T-helper 17 cell (primary cell): Measurements from ENCODE around the gene METRNL. TPM values are rescaled to one million over a fixed set of nuclear protein-coding genes. Genes with fewer than 3 reads are reported as not detected.

Experiments used
- ATAC-seq: fragments of 150-1000 bp; cut with Tn5 transposase; 2 replicates; pipeline ENCODE4 v1.10.0; 2021; ENCODE audit warnings: mild to moderate bottlenecking, moderate library complexity
- DNase-seq, 3 donors: peaks; one replicate each; pipeline versions ENCODE4 v3.0.0 to v3.0.0-alpha.2; 2020 to 2021
- H3K9me3 ChIP-seq: one replicate; pipeline ENCODE4 v1.7.0; 2013; ENCODE audit warnings: low read length, mild to moderate bottlenecking; ENCODE audit not compliant: control insufficient read depth, poor library complexity, severe bottlenecking
- H3K27ac Mint-ChIP-seq: one replicate; pipeline ENCODE4 v1.8.0; 2022; ENCODE audit warnings: mild to moderate bottlenecking, moderate library complexity, mixed read lengths
- H3K27me3 Mint-ChIP-seq: one replicate; pipeline ENCODE4 v1.8.0; 2022; ENCODE audit warnings: mixed read lengths
- H3K36me3 Mint-ChIP-seq: one replicate; pipeline ENCODE4 v1.8.0; 2022; ENCODE audit warnings: low read depth, mixed read lengths
- H3K4me1 Mint-ChIP-seq: one replicate; pipeline ENCODE4 v1.8.0; 2022; ENCODE audit warnings: mild to moderate bottlenecking, mixed read lengths
- H3K4me3 Mint-ChIP-seq: one replicate; pipeline ENCODE4 v1.8.0; 2022; ENCODE audit warnings: mild to moderate bottlenecking, moderate library complexity, mixed read lengths
- total RNA-seq, 4 donors: library from RNA in 2 of 4; stranded (reverse) in 2 of 4; gene quantifications; one replicate each; pipeline ENCODE4 v1.2.3 and lab custom pipeline; 2022 to 2026

METRNL gene
- total RNA-seq, 2 donors from 2014 or later, result 24.0 to 26.2 TPM

- Mint-ChIP-seq H3K27ac (no peak overlapping the region), H3K27me3 (no peaks in the 10 kb centered on the region), H3K36me3 (no peaks in the 10 kb centered on the region), H3K4me3 (no peak overlapping the region), H3K4me1 (peaks cover 28% of the 10 kb centered on the region)
- ATAC-seq, result no peak
- DNase-seq, result no peak
- no peaks in the 10 kb centered on the region for H3K9me3 ChIP-seq
Measured at GRCh38 chr17:83073389-83074063, 5.9 kb upstream of the METRNL start.

GRCh38 chr17:83074486-83075223, 4.8 kb upstream of the METRNL start:
- no peaks in the 10 kb centered on the region for H3K9me3 ChIP-seq
- H3K4me1 Mint-ChIP-seq, result peaks cover 22% of the 10 kb centered on the region
- ATAC-seq (no peak), DNase-seq (no peak)
- H3K4me3 Mint-ChIP-seq, result no peak overlapping the region
- no peak overlapping the region for H3K27ac Mint-ChIP-seq
- H3K36me3 Mint-ChIP-seq, result no peaks in the 10 kb centered on the region
- no peaks in the 10 kb centered on the region for H3K27me3 Mint-ChIP-seq

- H3K27me3 Mint-ChIP-seq, result no peaks in the 10 kb centered on the region
- H3K27ac Mint-ChIP-seq, result no peak overlapping the region
- no peak for DNase-seq
- H3K4me1 Mint-ChIP-seq, result peaks cover 21% of the 10 kb centered on the region
- H3K9me3 ChIP-seq, result no peaks in the 10 kb centered on the region
- no peak overlapping the region for H3K4me3 Mint-ChIP-seq
- H3K36me3 Mint-ChIP-seq, result no peaks in the 10 kb centered on the region
- no peak for ATAC-seq
Measured at GRCh38 chr17:83075270-83075880, 4.0 kb upstream of the METRNL start.

GRCh38 chr17:83076938-83077337, 2.5 kb upstream of the METRNL start:
- ATAC-seq (no peak), DNase-seq (no peak)
- Mint-ChIP-seq H3K36me3 (no peaks in the 10 kb centered on the region), H3K4me3 (peak overlapping the region; percentile 25), H3K27me3 (no peaks in the 10 kb centered on the region), H3K27ac (peak overlapping the region; percentile 16), H3K4me1 (peaks cover 7% of the 10 kb centered on the region)
- H3K9me3 ChIP-seq, result no peaks in the 10 kb centered on the region

- Mint-ChIP-seq H3K4me1 (peaks cover 4% of the 10 kb centered on the region), H3K4me3 (peak overlapping the region; percentile 25), H3K36me3 (no peaks in the 10 kb centered on the region), H3K27me3 (no peaks in the 10 kb centered on the region), H3K27ac (peak overlapping the region; percentile 16)
- DNase-seq (no peak), ATAC-seq (no peak)
- H3K9me3 ChIP-seq, result no peaks in the 10 kb centered on the region
Measured at GRCh38 chr17:83077411-83077810, 2.0 kb upstream of the METRNL start.

GRCh38 chr17:83077939-83078338, 1.5 kb upstream of the METRNL start:
- no peak overlapping the region for H3K27ac Mint-ChIP-seq

GRCh38 chr17:83078378-83079351, 744 bp upstream of the METRNL start:
- no peaks in the 10 kb centered on the region for H3K9me3 ChIP-seq
- peaks cover 14% of the 10 kb centered on the region for H3K4me1 Mint-ChIP-seq
- H3K27ac Mint-ChIP-seq, result no peak overlapping the region
- ATAC-seq (peak; percentile 13), DNase-seq (peak in 2 of 3 donors; percentile 25 to 27)
- no peaks in the 10 kb centered on the region for H3K27me3 Mint-ChIP-seq
- no peaks in the 10 kb centered on the region for H3K36me3 Mint-ChIP-seq
- peak overlapping the region; percentile 77 for H3K4me3 Mint-ChIP-seq

More at GRCh38 chr17:83077939-83078338, 1.5 kb upstream of the METRNL start:
- Mint-ChIP-seq H3K4me1 (peaks cover 8% of the 10 kb centered on the region), H3K4me3 (peak overlapping the region; percentile 12), H3K27me3 (no peaks in the 10 kb centered on the region), H3K36me3 (no peaks in the 10 kb centered on the region)
- H3K9me3 ChIP-seq, result no peaks in the 10 kb centered on the region
- DNase-seq, result no peak
- ATAC-seq, result no peak

GRCh38 chr17:83079766-83080578, 563 bp downstream of the METRNL start:
- Mint-ChIP-seq H3K36me3 (no peaks in the 10 kb centered on the region), H3K27me3 (no peaks in the 10 kb centered on the region)

GRCh38 chr17:83080579-83080857, 1.1 kb downstream of the METRNL start:
- H3K9me3 ChIP-seq, result no peaks in the 10 kb centered on the region
- Mint-ChIP-seq H3K4me3 (no peak overlapping the region), H3K27ac (no peak overlapping the region), H3K4me1 (peaks cover 21% of the 10 kb centered on the region), H3K36me3 (no peaks in the 10 kb centered on the region), H3K27me3 (no peaks in the 10 kb centered on the region)
- DNase-seq (peak in 1 of 3 donors; percentile 27), ATAC-seq (peak; percentile 8)

More at GRCh38 chr17:83079766-83080578, 563 bp downstream of the METRNL start:
- peak; percentile 11 for ATAC-seq
- Mint-ChIP-seq H3K4me1 (peaks cover 21% of the 10 kb centered on the region), H3K27ac (no peak overlapping the region), H3K4me3 (no peak overlapping the region)
- no peaks in the 10 kb centered on the region for H3K9me3 ChIP-seq
- DNase-seq, result no peak

- no peaks in the 10 kb centered on the region for H3K9me3 ChIP-seq
- Mint-ChIP-seq H3K36me3 (no peaks in the 10 kb centered on the region), H3K27me3 (no peaks in the 10 kb centered on the region), H3K4me3 (peak overlapping the region; percentile 79), H3K27ac (peak overlapping the region; percentile 72), H3K4me1 (peaks cover 21% of the 10 kb centered on the region)
- DNase-seq (peak in 2 of 3 donors; percentile 35), ATAC-seq (peak; percentile 14)
Measured at GRCh38 chr17:83080858-83081683, 1.7 kb downstream of the METRNL start.

- no peaks in the 10 kb centered on the region for H3K9me3 ChIP-seq
- DNase-seq, result no peak
- no peaks in the 10 kb centered on the region for H3K27me3 Mint-ChIP-seq
- H3K4me1 Mint-ChIP-seq, result peaks cover 21% of the 10 kb centered on the region
- peak overlapping the region; percentile 79 for H3K4me3 Mint-ChIP-seq
- ATAC-seq, result no peak
- H3K36me3 Mint-ChIP-seq, result no peaks in the 10 kb centered on the region
- H3K27ac Mint-ChIP-seq, result peak overlapping the region; percentile 72
Measured at GRCh38 chr17:83081684-83082201, 2.3 kb downstream of the METRNL start.
